ELR (cell line): ENCODE measurements around the gene ELANE.
A peak's percentile ranks its signal among the peaks of the same experiment; 100 is the strongest.
"Not testable (repeated sequence)": the region's sequence is repeated elsewhere in the genome, so short reads cannot be mapped to it uniquely, and the experiment has no call there.

ENCODE experiments used
- DNase-seq: peaks from one replicate; pipeline ENCODE4 v3.0.0-alpha.2; 2015; ENCODE audit warnings: low read depth

Gene ELANE

DNA sequence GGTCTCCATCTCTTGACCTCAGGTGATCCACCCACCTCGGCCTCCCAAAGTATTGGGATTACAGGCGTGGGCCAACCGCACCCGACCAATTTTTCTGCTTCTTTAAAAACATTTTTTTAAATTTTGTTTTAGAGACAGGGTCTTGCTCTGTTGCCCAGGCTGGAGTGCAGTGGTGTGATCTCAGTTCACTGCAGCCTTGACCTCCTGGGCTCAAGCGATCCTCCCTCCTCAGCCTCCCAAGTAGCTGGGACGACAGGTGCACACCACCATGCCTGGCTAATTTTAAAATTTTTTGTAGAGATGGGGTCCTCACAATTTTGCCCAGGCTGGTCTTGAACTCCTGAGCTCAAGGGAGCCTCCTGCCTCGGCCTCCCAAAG is 9.3 kb upstream of the ELANE start:
- not testable (repeated sequence) for DNase-seq

- no peak for DNase-seq
These were observed 8.8 kb upstream of the ELANE start for GRCh38 chr19:843180-843835.

DNA sequence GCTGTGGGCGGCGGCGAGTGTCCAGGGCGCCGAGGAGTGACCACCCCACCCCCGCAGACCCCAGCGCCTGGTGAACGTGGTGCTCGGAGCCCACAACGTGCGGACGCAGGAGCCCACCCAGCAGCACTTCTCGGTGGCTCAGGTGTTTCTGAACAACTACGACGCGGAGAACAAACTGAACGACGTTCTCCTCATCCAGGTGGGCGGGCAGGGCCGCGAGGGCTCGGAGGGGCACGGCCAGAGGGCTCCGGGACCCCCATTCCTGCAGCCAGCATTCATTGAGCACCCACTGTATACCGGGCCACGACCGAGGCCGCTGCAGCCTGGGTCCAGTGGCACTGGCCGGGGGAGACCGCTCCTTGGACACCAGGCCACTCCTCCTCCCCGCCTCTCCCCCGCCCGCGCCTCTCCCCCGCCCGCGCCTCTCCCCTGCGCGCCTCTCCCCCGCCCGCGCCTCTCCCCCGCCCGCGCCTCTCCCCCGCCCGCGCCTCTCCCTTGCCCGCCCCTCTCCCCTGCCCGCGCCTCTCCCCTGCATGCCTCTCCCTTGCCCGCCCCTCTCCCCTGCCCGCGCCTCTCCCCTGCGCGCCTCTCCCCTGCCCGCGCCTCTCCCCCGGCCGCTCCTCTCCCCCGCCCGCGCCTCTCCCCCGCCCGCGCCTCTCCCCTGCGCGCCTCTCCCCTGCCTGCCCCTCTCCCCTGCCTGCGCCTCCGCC is 8.1 kb upstream of the ELANE start:
- no peak for DNase-seq

- DNase-seq, result no peak
These were observed 7.5 kb upstream of the ELANE start for GRCh38 chr19:844546-844971.

GRCh38 chr19:845707-846521 is 6.2 kb upstream of the ELANE start:
- DNase-seq, result no peak

DNA sequence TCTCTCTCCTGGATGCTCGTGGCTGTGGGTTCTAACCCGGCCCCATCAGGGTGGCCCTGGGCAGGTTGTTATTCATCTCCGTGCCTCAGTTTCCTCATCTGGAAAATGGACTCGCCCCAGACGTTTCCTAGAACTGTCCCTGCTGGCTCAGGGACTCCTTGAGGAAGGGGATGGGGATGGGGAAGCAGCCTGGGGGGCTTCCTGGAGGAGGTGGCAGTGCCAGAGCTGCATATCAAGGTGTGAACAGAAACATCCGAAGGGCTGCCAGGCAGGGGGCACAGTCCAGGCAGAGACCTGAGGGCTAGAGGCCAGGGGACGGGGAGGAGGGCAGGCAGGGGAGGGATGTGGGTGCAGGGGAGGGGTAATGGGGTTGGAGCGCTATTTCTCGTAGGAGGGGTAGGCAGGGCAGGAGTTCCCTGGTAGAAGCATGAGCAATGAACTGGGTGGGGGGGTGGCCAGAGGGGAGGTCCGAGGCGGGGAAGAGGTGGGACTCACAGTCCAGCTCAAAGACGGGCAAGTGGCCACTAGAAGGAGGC is 3.6 kb upstream of the ELANE start:
- no peak for DNase-seq

GRCh38 chr19:849195-849594 is 2.9 kb upstream of the ELANE start:
- DNase-seq, result not testable (repeated sequence)

GRCh38 chr19:850221-850978 is 1.7 kb upstream of the ELANE start:
- peak; percentile 63 for DNase-seq

DNA sequence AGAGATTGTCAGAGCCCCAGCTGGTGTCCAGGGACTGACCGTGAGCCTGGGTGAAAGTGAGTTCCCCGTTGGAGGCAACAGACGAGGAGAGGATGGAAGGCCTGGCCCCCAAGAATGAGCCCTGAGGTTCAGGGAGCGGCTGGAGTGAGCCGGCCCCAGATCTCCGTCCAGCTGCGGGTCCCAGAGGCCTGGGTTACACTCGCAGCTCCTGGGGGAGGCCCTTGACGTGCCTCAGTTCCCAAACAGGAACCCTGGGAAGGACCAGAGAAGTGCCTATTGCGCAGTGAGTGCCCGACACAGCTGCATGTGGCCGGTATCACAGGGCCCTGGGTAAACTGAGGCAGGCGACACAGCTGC is 1.1 kb upstream of the ELANE start:
- DNase-seq, result no peak

- no peak for DNase-seq
These were observed 997 bp downstream of the ELANE start for GRCh38 chr19:853014-853585.

DNA sequence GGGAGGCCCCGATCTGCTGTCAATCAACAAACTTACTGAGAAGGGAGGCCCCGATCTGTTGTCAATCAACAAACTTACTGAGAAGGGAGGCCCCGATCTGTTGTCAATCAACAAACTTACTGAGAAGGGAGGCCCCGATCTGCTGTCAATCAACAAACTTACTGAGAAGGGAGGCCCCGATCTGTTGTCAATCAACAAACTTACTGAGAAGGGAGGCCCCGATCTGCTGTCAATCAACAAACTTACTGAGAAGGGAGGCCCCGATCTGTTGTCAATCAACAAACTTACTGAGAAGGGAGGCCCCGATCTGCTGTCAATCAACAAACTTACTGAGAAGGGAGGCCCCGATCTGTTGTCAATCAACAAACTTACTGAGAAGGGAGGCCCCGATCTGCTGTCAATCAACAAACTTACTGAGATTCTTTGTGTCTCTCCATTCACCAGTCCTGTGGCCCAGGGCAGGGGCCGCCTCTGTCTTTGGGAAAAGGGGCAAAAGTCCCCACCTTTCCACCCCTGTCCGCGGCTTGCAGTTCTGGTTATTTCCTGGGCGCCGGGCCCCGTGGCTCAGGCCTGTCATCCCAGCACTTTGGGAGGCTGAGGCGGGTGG is 1.6 kb downstream of the ELANE start:
- DNase-seq, result not testable (repeated sequence)

DNA sequence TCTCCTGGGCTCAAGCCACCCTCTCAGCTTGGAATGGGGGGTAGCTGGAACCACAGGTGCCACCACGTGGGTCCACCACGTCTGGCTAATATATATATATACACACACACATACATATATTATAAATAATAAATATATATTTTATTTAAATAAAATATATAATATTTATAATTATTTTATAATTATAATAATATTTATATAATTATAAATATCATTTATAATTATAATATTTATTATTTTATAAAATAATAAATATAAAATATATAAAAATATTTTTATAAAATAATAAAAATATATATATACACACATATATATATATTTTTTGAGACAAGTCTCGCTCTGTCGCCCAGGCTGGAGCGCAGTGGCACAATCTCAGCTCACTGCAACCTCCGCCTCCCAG is 2.4 kb downstream of the ELANE start:
- DNase-seq, result no peak

- no peak for DNase-seq
These were observed 3.0 kb downstream of the ELANE start for GRCh38 chr19:855142-855541.

- DNase-seq, result no peak
These were observed 3.5 kb downstream of the ELANE start for GRCh38 chr19:855566-856120.

DNA sequence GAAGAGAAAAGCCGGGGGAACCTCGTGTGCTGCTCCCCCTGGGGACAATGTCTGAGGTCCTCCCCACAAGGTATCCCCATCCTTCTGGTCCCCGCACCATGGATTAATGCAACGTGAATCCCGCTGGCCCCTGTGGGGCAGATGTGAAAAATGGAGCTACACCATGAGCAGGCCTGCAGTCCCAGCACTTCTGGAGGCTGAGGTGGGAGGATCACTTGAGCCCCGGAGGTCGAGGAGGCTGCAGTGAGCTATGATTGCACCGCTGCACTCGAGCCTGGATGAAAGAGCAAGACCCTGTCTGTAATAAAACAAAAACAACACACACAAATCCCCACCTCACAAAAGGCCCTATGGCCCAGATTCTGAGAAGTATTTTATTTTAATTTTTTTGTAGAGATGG is 6.2 kb downstream of the ELANE start:
- DNase-seq, result no peak

- DNase-seq, result no peak
These were observed 7.1 kb downstream of the ELANE start, which contains the start of gene CFD for GRCh38 chr19:858868-859843. Gene CFD (plus strand): TSS chr19:859664. CDS start chr19:859690, 26 bp downstream.

DNA sequence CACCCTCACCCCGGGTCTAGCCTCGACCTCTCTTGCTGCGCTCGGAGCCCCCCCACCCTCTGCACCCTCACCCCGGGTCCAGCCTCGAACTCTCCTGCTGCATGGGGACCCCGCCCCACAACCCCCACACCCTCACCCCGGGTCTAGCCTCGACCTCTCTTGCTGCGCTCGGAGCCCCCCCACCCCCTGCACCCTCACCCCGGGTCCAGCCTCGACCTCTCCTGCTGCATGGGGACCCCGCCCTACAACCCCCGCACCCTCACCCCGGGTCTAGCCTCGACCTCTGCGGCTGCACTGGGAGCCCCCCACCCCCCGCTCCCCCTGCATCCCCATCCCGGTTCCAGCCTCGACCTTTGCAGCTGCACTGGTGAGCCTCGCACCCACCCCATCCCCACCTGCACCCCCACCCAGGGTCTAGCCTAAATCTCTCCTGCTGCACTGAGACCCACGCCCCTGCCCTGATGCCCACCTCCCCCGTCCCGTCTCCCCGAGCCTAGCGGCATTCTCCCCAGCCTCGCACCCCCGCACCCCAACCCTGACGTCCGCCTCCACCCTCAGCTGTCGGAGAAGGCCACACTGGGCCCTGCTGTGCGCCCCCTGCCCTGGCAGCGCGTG is 9.1 kb downstream of the ELANE start:
- DNase-seq, result no peak

DNA sequence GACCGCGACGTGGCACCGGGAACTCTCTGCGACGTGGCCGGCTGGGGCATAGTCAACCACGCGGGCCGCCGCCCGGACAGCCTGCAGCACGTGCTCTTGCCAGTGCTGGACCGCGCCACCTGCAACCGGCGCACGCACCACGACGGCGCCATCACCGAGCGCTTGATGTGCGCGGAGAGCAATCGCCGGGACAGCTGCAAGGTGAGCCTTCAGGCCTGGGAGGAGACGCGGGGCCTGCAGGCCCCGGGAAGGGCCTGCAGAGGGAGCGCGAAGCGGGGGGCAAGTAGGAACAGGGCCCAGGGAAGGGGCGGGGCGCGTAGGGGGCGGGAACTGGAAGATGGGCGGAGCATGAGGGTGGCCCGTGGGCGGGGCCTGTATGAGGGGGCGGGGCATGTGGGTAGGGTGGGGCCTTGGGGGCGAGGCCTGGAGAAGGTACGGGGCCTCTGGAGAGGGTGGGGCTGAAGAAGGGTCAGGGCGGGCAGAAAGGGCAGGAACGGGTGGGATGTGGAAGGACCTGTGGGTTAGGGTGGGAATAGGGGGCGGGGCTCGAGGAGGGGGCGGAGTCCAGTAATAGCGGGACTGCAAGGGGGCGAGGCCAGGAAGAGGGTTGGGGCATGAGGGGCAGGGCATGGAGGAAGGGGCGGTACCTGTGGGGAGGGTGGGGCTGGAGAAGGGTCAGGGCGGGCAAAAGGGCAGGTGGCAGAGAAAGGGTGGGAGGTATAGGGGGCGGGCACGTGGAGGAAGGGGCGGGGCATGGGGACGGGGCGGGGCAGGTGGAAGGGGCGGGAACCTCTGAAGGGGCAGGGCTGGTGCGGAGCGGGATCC is 9.9 kb downstream of the ELANE start:
- DNase-seq, result peak; percentile 38
